B cell (primary cell): ENCODE results near the gene STH.

Source experiments
- EZH2 ChIP-seq: IDR thresholded peaks from 2 replicates; pipeline ENCODE4 v1.6.1; 2012; ENCODE audit warnings: borderline replicate concordance, low read depth, mild to moderate bottlenecking, moderate library complexity, low read length; ENCODE audit not compliant: insufficient read depth, poor library complexity, severe bottlenecking
- TF ChIP-seq, protein P1 (sequence below): fragments of 200-600 bp; IDR thresholded peaks from one replicate; pipeline ENCODE4 v1.8.0; 2022; ENCODE audit warnings: antibody characterized with exemption, mild to moderate bottlenecking

DNA sequence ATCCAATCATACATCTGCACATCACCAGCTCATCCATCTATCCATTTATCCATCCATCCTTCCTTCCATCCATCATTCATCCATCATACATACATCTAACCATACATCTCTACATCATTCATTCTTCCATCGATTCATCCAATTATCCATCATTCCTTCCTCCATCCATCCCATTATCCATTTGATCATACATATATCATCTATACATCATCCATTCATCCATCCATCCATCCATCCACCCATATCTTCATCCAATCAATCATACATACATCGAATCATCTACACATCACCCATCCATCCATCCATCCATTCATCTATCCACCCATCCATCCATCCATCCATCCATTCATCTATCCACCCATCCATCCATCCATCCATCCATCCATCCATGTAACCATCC is 29.3 kb upstream of the STH start:
- TF ChIP-seq, protein P1, sequence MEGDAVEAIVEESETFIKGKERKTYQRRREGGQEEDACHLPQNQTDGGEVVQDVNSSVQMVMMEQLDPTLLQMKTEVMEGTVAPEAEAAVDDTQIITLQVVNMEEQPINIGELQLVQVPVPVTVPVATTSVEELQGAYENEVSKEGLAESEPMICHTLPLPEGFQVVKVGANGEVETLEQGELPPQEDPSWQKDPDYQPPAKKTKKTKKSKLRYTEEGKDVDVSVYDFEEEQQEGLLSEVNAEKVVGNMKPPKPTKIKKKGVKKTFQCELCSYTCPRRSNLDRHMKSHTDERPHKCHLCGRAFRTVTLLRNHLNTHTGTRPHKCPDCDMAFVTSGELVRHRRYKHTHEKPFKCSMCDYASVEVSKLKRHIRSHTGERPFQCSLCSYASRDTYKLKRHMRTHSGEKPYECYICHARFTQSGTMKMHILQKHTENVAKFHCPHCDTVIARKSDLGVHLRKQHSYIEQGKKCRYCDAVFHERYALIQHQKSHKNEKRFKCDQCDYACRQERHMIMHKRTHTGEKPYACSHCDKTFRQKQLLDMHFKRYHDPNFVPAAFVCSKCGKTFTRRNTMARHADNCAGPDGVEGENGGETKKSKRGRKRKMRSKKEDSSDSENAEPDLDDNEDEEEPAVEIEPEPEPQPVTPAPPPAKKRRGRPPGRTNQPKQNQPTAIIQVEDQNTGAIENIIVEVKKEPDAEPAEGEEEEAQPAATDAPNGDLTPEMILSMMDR = no peak
- TF ChIP-seq EZH2 = no peak
